GM10248 (cell line): ENCODE measurements around the gene IRF2BPL.

ENCODE experiments used
- CTCF ChIA-PET: fragments of 300-600 bp; sonication (Branson Sonifier 250); formaldehyde crosslinking; extraction: SDS; loops from one replicate; lab custom pipeline; 2021; ENCODE audit warnings: antibody characterized with exemption; lab: Yijun Ruan, JAX
- POLR2A ChIA-PET: fragments of 350-650 bp; sonication (Branson Sonifier 250); formaldehyde crosslinking; extraction: SDS; loops from one replicate; lab custom pipeline; 2020; ENCODE audit warnings: antibody characterized with exemption; lab: Yijun Ruan, JAX
- DNase-seq: peaks from one replicate; pipeline ENCODE4 v3.0.0; 2012; ENCODE audit errors: extremely low spot score
- TF ChIP-seq, protein P1 (sequence below): IDR thresholded peaks from 2 replicates; pipeline ENCODE4 v1.5.1; 2012; ENCODE audit warnings: mild to moderate bottlenecking, low read depth; ENCODE audit errors: extremely low read depth, missing control alignments, control extremely low read depth

The IRF2BPL gene

GRCh38 chr14:77028384-77029231 lies at the start of gene IRF2BPL:
Gene IRF2BPL, minus strand, starts transcription at chr14:77028708. Its CDS starts 916 bp downstream, at chr14:77027792.
- DNase-seq: peak; percentile 98
- ChIA-PET CTCF (interaction anchor here (0.7 to 2.2 kb wide), 12 partner anchors 8 to 116 kb away, joined by 3 to 9 read pairs (median 4); no protein-coding TSS in a partner anchor), POLR2A (interaction anchor here (0.6 to 0.9 kb wide), 3 partner anchors 51 to 252 kb away, joined by 3 to 5 read pairs (median 3); no protein-coding TSS in a partner anchor)
- TF ChIP-seq, protein P1, sequence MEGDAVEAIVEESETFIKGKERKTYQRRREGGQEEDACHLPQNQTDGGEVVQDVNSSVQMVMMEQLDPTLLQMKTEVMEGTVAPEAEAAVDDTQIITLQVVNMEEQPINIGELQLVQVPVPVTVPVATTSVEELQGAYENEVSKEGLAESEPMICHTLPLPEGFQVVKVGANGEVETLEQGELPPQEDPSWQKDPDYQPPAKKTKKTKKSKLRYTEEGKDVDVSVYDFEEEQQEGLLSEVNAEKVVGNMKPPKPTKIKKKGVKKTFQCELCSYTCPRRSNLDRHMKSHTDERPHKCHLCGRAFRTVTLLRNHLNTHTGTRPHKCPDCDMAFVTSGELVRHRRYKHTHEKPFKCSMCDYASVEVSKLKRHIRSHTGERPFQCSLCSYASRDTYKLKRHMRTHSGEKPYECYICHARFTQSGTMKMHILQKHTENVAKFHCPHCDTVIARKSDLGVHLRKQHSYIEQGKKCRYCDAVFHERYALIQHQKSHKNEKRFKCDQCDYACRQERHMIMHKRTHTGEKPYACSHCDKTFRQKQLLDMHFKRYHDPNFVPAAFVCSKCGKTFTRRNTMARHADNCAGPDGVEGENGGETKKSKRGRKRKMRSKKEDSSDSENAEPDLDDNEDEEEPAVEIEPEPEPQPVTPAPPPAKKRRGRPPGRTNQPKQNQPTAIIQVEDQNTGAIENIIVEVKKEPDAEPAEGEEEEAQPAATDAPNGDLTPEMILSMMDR: no peak

- TF ChIP-seq, protein P1: no peak
- DNase-seq: no peak
- POLR2A ChIA-PET: interaction anchor here (0.6 kb wide), 2 partner anchors 52 to 206 kb away, joined by 3 to 4 read pairs; no protein-coding TSS in a partner anchor
- CTCF ChIA-PET: interaction anchor here (0.8 to 22.5 kb wide), 12 partner anchors 8 to 203 kb away, joined by 3 to 586 read pairs (median 6); no protein-coding TSS in a partner anchor
These were observed 48.5 kb upstream of the IRF2BPL start for GRCh38 chr14:77077040-77077439.

DNA sequence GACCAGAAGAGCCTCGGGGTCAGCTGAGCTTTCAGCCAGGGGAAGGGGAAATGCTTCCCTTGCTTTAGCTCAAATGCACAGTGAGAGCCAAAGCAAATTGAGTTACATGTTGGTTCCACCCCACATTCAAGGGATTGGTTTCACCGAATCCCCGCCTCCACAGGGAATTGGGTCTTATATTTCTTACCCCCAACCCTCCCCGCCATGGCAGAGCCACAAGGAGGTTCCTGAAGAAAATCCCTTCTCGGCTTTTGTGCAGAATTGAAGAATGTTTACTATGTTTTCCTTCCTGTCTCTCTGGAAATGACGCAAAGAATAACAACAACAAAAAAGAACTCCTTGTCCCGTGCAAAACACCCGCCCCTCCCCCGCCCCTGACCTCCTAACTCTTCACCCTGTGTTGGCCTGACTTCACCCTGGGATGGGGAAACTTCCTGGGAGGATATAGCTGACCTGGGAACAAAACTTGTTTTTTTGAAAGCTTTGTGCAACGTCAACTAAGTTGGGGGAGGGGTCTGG lies 47.7 kb upstream of the IRF2BPL start:
- ChIA-PET POLR2A (no interaction called here), CTCF (interaction anchor here (0.7 to 22.5 kb wide), 14 partner anchors 8 to 215 kb away, joined by 3 to 586 read pairs (median 4); no protein-coding TSS in a partner anchor)
- DNase-seq: no peak
- TF ChIP-seq, protein P1: no peak

- DNase-seq: no peak
- CTCF ChIA-PET: interaction anchor here (0.7 to 22.5 kb wide), 10 partner anchors 7 to 201 kb away, joined by 3 to 586 read pairs (median 10); no protein-coding TSS in a partner anchor
- POLR2A ChIA-PET: no interaction called here
- TF ChIP-seq, protein P1: no peak
These were observed 46.5 kb upstream of the IRF2BPL start for GRCh38 chr14:77074969-77075368.

DNA sequence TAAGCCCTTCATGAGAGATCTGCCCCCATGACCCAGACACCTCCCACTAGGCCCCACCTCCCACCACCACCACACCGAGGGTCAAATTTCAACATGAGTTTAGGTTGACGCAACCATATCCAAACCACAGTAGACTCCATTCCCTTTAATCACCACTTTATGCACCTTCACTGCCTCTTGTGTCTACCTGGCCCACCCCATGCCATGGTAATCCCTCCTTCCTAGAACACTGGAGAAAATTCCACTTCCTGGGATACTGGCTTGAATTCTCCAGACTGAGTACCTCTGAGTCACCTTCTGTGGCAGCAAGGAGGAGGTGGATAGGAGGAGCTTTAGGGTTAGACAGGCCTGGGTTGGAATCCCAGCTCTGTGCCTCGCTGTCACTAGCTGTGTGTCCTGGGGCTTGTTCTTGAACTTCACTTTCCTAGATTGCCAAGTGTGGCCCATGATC lies 43.5 kb upstream of the IRF2BPL start:
- TF ChIP-seq, protein P1: no peak
- POLR2A ChIA-PET: no interaction called here
- no peak for DNase-seq
- CTCF ChIA-PET: interaction anchor here (1.3 to 22.5 kb wide), 14 partner anchors 11 to 198 kb away, joined by 3 to 586 read pairs (median 34); no protein-coding TSS in a partner anchor

DNA sequence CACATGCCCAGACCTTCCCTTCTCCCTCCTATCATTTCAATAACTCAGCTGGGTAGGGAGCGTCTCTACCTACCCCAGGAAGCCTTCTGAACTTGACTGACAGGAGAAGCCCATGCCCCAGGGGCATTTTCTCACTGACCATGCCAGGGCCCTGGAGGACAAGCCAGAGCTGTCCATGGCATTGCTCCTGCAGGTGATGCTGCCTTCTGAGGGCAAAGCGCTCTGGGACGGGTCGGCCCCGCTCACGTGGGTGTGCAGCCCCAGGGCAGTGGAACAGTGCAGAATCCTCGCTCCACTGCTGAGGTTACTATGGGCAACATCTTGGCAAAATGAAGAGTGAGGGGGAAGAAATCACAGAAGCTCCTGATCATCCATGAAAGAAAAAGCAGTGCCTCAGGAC lies 41.0 kb upstream of the IRF2BPL start:
- POLR2A ChIA-PET: interaction anchor here (0.6 kb wide), 1 partner anchor 28 kb away, joined by 5 read pairs; no protein-coding TSS in a partner anchor

More for the DNA sequence above, 41.0 kb upstream of the IRF2BPL start:
- CTCF ChIA-PET: interaction anchor here (1.0 to 22.5 kb wide), 47 partner anchors 7 to 613 kb away, joined by 3 to 586 read pairs (median 7); partner anchors contain the start of gene CIPC
- TF ChIP-seq, protein P1: no peak
- no peak for DNase-seq
